OCI-M2 (cell line): ENCODE data around the gene PEAK1.
"Not testable (repeated sequence)": the region's sequence is repeated elsewhere in the genome, so short reads cannot be mapped to it uniquely, and the experiment has no call there.

Experiments used
- DNase-seq: peaks from one replicate; lab custom pipeline; 2025; ENCODE audit not compliant: unreplicated experiment; lab: John Stamatoyannopoulos, UW

PEAK1 gene

DNA sequence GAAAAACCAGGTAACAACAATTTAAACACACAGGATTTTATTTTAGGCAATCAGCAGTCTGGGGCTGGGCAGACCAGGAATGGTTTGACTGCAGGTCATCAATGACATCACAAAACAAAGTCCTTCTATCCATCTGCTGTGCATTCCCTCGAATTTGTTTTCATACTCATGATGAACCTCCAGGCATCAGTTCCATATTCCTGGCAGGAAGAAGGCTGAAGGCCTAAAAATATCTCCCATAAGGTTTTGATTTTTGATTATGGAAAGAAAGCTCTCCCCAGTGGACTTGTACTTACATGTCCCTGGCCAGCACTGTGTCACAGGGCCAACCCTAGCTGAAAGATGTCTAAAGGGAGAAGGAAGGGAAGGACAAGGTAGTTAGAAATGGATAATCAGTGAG, 107.4 kb downstream of the PEAK1 start:
- no peak for DNase-seq

DNA sequence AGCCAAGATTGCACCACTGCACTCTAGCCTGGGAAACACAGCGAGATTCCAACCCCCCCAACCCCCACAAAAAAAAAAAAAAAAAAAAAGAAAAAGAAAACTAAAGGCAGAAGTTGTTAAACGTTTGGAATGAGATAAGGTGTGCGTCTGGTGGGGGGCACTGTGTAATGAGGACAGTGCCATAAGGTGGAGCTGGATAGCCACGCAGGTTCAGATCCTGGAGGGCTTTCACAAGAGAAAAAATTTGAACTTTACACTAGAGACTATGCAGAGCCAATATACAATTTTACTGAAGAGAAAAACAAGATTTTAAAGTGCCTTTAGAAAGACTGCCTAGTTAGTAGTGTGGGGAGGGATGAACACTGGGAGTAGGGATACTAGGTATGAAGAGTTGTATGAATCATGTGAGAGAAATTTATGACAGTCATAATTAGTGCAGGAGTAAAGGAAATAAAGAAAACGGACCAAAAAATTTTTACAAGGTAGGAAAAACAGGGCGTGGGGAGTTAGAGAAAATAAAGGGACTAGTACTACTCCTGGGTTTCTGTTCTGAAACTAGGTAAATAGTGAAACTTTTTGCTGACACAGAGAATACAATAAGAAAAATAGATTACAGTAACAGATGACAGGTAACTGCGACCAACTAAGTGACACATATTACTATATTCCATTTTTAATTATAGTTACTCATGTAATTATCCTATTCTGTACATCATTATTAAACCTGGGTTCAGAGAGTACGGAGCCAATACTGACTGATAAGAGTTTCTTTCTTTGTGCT, 108.1 kb downstream of the PEAK1 start:
- DNase-seq, result no peak

GRCh38 chr15:77311020-77311419, 108.9 kb downstream of the PEAK1 start:
- DNase-seq, result no peak

- DNase-seq, result no peak
Observed at GRCh38 chr15:77309392-77309791, 110.5 kb downstream of the PEAK1 start.

GRCh38 chr15:77305953-77306352, 114.0 kb downstream of the PEAK1 start:
- no peak for DNase-seq

DNA sequence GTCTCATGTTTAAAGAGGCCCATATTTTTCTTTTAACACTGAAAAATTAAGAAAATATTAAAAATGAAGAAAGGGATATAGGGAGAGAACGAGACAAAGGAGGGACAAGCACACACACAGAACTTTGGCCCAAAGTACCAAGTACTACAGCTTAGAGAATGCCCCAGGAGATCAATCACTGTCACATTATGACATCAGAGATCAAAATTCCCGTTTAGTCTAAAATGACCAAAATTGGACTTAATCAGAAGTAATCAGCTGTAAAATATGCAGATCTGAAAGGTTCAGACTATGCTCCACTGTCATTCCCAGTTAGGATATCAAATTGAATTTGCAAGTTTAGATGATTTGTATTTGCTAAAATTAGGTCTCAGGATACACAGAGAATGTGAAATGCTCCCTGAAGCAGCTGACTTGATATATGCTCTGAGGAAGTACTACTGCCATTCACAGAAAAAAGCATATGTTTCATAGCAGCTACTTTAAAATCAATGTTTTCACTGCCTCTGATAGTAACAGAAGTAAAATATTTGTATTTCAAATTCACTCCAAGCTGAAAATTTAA, 123.0 kb downstream of the PEAK1 start:
- no peak for DNase-seq

- DNase-seq, result no peak
Observed at GRCh38 chr15:77295446-77295845, 124.5 kb downstream of the PEAK1 start.

DNA sequence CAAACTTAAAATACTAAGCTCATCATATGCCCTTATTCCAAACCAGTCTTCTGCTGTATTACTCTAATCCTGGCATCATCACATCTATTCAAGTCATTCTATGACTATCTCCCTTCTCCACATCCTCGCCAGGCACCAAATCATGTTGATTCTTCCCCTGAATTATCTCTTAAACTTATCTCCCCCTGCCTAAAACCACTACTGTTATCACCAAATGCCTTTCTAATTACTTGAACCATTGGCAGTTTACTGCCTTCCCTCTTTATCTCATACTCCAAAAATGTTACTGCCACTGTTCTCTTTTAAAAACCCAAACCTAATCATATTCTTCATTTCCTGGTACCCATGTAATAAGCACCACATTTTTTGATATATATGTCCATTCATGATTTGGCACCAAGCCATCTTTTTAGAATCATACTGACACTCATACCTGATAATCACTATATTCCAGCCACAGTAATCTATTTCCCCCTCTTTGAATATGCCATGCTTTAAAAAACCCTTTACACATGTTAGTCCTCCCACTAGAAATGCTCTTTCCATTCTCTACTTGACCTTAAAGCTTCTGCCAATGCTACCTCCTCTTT, 126.8 kb downstream of the PEAK1 start:
- no peak for DNase-seq

DNA sequence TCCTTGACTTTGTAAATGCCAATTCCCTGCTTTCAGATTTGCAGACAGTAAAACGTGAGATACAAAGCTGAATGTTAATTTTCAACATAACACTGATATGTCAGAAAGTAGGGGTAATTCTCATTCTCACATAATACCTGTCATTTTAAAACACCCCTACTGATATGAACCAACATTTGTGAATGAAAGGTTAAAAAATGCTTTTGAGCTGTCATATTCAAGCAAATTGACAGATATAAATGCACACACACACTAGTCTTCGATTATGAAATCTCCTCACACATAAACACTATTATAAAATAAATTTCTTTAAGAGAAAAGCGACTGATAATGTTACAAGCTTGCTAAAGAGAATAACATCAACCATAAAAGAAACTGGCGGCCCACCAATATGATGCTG, 128.8 kb downstream of the PEAK1 start:
- DNase-seq, result no peak

DNA sequence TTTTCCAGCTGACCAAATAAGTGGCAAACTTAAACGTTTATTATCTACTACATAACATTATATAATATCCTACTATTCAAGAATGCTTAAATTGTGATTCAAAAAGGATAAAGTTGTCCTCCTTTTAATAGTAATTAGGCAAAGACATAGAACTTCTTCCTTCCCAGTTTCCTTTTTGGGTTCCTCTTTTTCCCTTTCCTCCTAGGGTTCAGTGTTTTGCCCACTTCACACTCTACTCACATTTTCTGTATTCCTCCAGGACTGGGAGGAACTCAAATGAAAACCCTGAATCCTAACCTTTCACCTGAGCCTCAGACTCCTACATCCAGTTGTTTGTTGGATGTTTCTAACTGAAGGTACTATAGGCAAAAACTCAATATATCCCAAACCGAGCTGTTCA, 132.5 kb downstream of the PEAK1 start:
- DNase-seq, result no peak

DNA sequence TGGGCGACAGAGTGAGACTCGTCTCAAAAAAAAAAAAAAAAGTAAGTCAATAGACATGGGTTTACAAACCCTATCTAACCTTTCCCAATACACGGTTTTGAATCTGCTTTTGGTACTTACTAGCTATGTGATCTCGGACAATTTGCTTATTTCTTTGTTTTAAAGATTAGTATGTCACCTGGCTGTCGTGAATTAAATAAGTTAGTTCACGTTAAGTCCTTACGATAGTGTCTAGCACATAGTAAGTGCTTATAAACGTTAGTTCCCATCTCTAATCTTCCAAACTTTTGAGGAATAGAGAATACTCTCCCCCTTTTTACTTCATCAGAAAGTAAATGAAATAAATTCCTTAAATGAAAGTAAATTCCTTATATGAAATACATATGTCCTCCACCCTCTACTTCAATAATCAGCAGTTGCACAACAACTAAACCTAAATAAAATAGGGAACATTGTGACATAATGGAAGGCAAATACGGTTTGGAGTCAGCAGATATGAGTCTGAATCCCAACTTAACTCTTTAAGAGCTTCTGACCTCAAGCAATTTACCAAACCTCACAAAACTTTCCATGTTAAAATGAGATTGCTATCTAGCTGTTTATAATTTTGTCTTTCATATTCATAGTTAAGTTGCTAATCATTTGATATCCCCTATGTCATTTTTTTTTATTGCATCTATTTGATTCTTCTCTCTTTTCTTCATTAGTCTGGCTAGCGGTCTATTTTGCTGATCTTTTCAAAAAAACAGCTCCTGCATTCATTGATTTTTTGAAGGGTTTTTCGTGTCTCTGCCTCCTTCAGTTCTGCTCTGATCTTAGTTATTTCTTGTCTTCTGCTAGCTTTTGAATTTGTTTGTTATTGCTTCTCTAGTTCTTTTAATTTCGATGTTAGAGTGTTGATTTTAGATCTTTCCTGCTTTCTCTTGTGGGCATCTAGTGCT, 134.6 kb downstream of the PEAK1 start:
- DNase-seq, result no peak

GRCh38 chr15:77282333-77282732, 137.6 kb downstream of the PEAK1 start:
- DNase-seq, result no peak

- no peak for DNase-seq
Observed at GRCh38 chr15:77276943-77277342, 143.0 kb downstream of the PEAK1 start.

DNA sequence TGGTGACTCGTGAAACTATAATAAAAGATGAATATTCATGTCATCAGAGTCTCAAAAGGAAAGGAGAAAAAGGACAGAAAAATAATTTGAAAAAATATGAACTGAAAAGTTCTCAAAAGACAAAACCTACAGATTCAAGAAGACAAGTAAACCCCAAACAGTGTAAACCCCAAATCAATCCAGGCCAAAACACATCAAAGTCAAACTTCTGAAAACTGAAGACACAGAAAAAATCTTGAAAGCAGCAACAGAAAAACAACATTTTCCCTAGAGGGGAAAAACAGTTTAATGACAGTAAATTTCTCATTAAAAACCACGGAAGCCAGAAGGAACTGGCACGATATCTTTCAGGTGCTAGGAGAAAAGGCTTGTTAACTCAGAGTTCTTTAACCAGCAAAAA, 143.8 kb downstream of the PEAK1 start:
- no peak for DNase-seq

- not testable (repeated sequence) for DNase-seq
Observed at GRCh38 chr15:77273136-77273535, 146.8 kb downstream of the PEAK1 start.

DNA sequence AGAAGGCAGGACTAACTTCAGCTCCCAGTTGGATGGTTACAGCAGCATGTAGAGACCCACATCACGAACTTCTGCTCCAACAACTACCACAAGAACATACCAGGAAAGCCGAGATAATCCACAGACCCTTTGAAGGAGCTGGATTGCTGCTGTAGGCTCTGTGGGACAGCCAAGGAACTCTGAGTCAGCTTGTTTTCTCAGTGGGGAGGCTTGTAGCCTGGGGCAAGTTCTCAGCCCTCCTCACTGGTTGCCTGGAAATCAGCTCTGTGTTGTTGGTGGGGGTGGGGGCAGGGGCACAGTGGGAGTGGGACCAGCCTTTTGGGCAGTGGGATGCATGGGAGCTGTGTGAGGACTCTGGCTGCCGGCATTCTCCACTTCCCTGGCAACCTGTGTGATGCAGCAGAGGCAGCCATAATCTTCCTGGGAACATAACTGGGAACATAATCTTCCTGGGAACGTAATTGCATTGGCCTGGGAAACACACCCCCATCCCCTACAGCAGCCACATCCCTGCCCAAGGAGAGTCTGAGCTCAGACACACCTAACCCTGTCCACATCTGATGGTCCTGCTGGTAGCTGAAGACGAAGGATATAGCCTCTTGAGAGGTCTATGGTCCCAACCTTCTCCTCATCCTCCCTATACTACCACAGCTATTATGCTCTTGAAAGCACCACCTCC, 153.1 kb downstream of the PEAK1 start:
- DNase-seq, result no peak

DNA sequence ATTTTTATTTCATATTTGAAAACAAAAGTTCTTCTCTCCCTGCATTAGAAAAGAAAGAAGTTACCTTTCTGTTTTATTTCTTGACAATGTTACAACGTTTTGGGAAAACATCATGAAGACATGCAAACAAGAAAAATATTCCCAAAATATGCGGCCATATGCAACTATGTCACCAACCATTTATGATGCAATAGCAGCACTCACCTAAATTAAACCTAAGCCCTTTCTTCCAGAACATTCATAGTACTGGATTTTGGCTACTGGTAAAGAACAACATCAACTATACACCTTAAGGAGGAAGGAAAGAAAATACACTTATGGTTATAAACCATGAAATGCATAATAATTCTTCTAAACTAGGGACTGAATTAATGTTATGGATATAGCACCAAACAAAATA, 164.5 kb downstream of the PEAK1 start:
- DNase-seq, result no peak

- no peak for DNase-seq
Observed at GRCh38 chr15:77251662-77252061, 168.2 kb downstream of the PEAK1 start.

GRCh38 chr15:77247116-77247515, 172.8 kb downstream of the PEAK1 start:
- no peak for DNase-seq

- no peak for DNase-seq
Observed at GRCh38 chr15:77243716-77244401, 176.0 kb downstream of the PEAK1 start.
